ENCODE results near the gene LPCAT2. TPM values are rescaled to one million over a fixed set of nuclear protein-coding genes. Genes with fewer than 3 reads are reported as not detected.

LPCAT2 gene
- total and polyA plus RNA-seq, 2 donors (not counting 1 experiment from before 2014, with no cell fraction given): 0.15 to 0.59 TPM

GRCh38 chr16:55513616-55514015 is 4.7 kb downstream of the LPCAT2 start:
- H3K27ac Mint-ChIP-seq: no peak overlapping the region
- Histone ChIP-seq H3K4me2 (replicated peaks; ENCODE audit: low read depth, low read length, poor library complexity, severe bottlenecking) (no peak overlapping the region), H3K9me3 (ENCODE audit: control extremely low read depth in 1 of 3, control insufficient read depth in 2 of 3, insufficient read depth in 1 of 3, low read length in 2 of 3) (peaks cover 0 to 9% (median 5%) of the 10 kb centered on the region in 3 donors), H3K27ac (ENCODE audit: low read length in 2 of 2) (no peak overlapping the region), H4K20me1 (ENCODE audit: control insufficient read depth, insufficient read depth, low read length, poor library complexity, severe bottlenecking) (no peaks in the 10 kb centered on the region), H3K79me2 (ENCODE audit: control insufficient read depth, insufficient read depth, low read length) (no peaks in the 10 kb centered on the region), H3K9ac (ENCODE audit: low read length) (no peak overlapping the region), H3K36me3 (replicated peaks in 1 of 2; ENCODE audit: control extremely low read depth in 1 of 2, control insufficient read depth in 1 of 2, extremely low read depth in 1 of 2, insufficient read depth in 2 of 2, low read length in 1 of 2) (no peaks in the 10 kb centered on the region), H3K4me1 (ENCODE audit: control insufficient read depth in 2 of 2, insufficient read depth in 2 of 2, low read length in 2 of 2) (peaks cover 12 to 14% of the 10 kb centered on the region in 2 donors), H3K27me3 (replicated peaks in 1 of 4; ENCODE audit: control extremely low read depth in 1 of 4, control insufficient read depth in 3 of 4, insufficient read depth in 4 of 4, low read length in 3 of 4) (peaks cover 0 to 15% (median 3%) of the 10 kb centered on the region in 4 experiments), H2AFZ (ENCODE audit: insufficient read depth, low read depth, low read length, poor library complexity, severe bottlenecking) (no peak overlapping the region), H3K4me3 (ENCODE audit: control extremely low read depth in 1 of 5, extremely low read depth in 1 of 5, insufficient read depth in 1 of 5, low read depth in 2 of 5, low read length in 4 of 5) (no peak overlapping the region)
- peaks cover 10% of the 10 kb centered on the region for H3K4me1 Mint-ChIP-seq
- H3K9me3 Mint-ChIP-seq (ENCODE audit: insufficient read depth): no peaks in the 10 kb centered on the region
- H3K27me3 Mint-ChIP-seq: peaks cover 21% of the 10 kb centered on the region
- no peak for DNase-seq
- ATAC-seq (ENCODE audit: low read depth): no peak
- POLR2A ChIA-PET: no interaction called here
- 94% methylated on average over 2 of the region's 5 CpGs for WGBS (ENCODE audit: insufficient coverage)
- CTCF ChIA-PET: interaction anchor here (1.0 to 1.6 kb wide), 2 partner anchors 11 to 14 kb away, joined by 4 to 6 read pairs; no protein-coding TSS in a partner anchor
- intact Hi-C loops (cut with micrococcal nuclease): no loop called here
- TF ChIP-seq CTCF (IDR thresholded peaks at IDR 0.05): no peak
- no peak for TF ChIP-seq EZH2 (IDR thresholded peaks at IDR 0.05; ENCODE audit: borderline replicate concordance, insufficient read depth, low read depth, low read length, poor library complexity, severe bottlenecking)
- no peak overlapping the region for H3K4me3 Mint-ChIP-seq

GRCh38 chr16:55515111-55515510 is 6.2 kb downstream of the LPCAT2 start:
- DNase-seq (no peak), ATAC-seq (ENCODE audit: low read depth) (no peak)
- no peak overlapping the region for H3K4me3 ChIP-seq (ENCODE audit: control extremely low read depth in 1 of 5, extremely low read depth in 1 of 5, insufficient read depth in 1 of 5, low read depth in 2 of 5, low read length in 4 of 5)
- Mint-ChIP-seq H3K4me1 (no peaks in the 10 kb centered on the region), H3K9me3 (ENCODE audit: insufficient read depth) (no peaks in the 10 kb centered on the region), H3K4me3 (no peak overlapping the region), H3K27me3 (peaks cover 11% of the 10 kb centered on the region), H3K27ac (no peak overlapping the region)
- peaks cover 0 to under 1% (median 0%) of the 10 kb centered on the region in 4 experiments for H3K27me3 ChIP-seq (replicated peaks in 1 of 4; ENCODE audit: control extremely low read depth in 1 of 4, control insufficient read depth in 3 of 4, insufficient read depth in 4 of 4, low read length in 3 of 4)
- no peaks in the 10 kb centered on the region for H3K79me2 ChIP-seq (ENCODE audit: control insufficient read depth, insufficient read depth, low read length)
- WGBS (ENCODE audit: insufficient coverage): no CpG with 5 or more reads among the region's 1 CpG
- intact Hi-C loops (cut with micrococcal nuclease): no loop called here
- no peak for TF ChIP-seq EZH2 (IDR thresholded peaks at IDR 0.05; ENCODE audit: borderline replicate concordance, insufficient read depth, low read depth, low read length, poor library complexity, severe bottlenecking)
- no peak for TF ChIP-seq CTCF (IDR thresholded peaks at IDR 0.05)
- H3K9me3 ChIP-seq (ENCODE audit: control extremely low read depth in 1 of 3, control insufficient read depth in 2 of 3, insufficient read depth in 1 of 3, low read length in 2 of 3): peaks cover 0 to 5% (median 0%) of the 10 kb centered on the region in 3 donors
- no peaks in the 10 kb centered on the region for H4K20me1 ChIP-seq (ENCODE audit: control insufficient read depth, insufficient read depth, low read length, poor library complexity, severe bottlenecking)
- H3K27ac ChIP-seq (ENCODE audit: low read length in 2 of 2): no peak overlapping the region
- H3K36me3 ChIP-seq (replicated peaks in 1 of 2; ENCODE audit: control extremely low read depth in 1 of 2, control insufficient read depth in 1 of 2, extremely low read depth in 1 of 2, insufficient read depth in 2 of 2, low read length in 1 of 2): no peaks in the 10 kb centered on the region
- POLR2A ChIA-PET: no interaction called here
- no peak overlapping the region for H3K4me2 ChIP-seq (replicated peaks; ENCODE audit: low read depth, low read length, poor library complexity, severe bottlenecking)
- CTCF ChIA-PET: interaction anchor here (1.6 kb wide), 1 partner anchor 12 kb away, joined by 6 read pairs; no protein-coding TSS in a partner anchor
- no peak overlapping the region for H3K9ac ChIP-seq (ENCODE audit: low read length)
- no peak overlapping the region for H2AFZ ChIP-seq (ENCODE audit: insufficient read depth, low read depth, low read length, poor library complexity, severe bottlenecking)
- H3K4me1 ChIP-seq (ENCODE audit: control insufficient read depth in 2 of 2, insufficient read depth in 2 of 2, low read length in 2 of 2): no peaks in the 10 kb centered on the region

Data from B cell (primary cell).